ENCODE results near the gene SLC12A5. TPM values are rescaled to one million over a fixed set of nuclear protein-coding genes. Genes with fewer than 3 reads are reported as not detected.
"Not testable (repeated sequence)": the region's sequence is repeated elsewhere in the genome, so short reads cannot be mapped to it uniquely, and the experiment has no call there.

SLC12A5 gene
- total and polyA plus RNA-seq, 9 of the 15 experiments (the other 6 are each of a cell fraction or from before 2014, with no cell fraction given): 0.36 to 7.5 (median 2.1) TPM

DNA sequence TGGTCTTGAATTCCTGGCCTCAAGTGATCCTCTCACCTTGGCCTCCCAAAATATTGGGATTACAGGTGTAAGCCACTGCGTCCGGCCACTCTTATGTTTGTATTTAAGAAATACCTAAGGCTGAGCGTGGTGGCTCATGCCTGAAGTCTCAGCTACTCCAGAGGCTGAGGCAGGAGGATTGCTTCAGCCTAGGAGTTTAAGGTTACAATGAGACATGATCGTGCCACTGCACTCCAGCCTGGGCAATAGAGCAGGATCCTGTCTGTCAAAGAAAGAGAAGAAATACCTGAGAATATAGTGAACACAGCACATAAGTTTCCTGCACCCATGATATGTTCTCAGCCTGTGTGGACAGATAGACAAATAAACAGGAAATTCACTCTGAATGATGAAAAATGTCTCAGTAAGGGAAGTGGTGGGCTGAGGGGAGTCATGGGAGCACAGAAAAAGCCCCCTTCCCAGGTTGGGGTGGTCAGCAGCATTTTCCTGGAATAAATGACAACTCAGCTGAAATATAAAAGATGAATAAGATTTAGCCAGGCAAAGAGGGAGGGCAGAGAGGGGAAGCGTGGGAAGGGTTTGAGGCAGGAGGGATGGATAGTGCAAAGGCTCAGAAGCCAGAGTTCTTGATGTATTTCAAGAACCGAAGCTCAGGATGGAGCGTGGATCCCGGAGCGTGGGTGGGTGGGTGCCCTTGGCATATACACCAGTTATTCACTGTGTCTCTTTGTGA lies 34.1 kb upstream of the SLC12A5 start:
- POLR2A ChIA-PET: no interaction called here
- Histone ChIP-seq H3K9ac (ENCODE audit: insufficient read depth in 1 of 2, low read depth in 2 of 2, low read length in 2 of 2) (no peak overlapping the region), H3K4me3 (no peak overlapping the region), H3K79me2 (ENCODE audit: control insufficient read depth, insufficient read depth, low read length) (no peaks in the 10 kb centered on the region), H2AFZ (ENCODE audit: low read depth, low read length) (no peak overlapping the region), H3K36me3 (ENCODE audit: control insufficient read depth, insufficient read depth, low read length) (no peaks in the 10 kb centered on the region), H4K20me1 (replicated peaks; ENCODE audit: control insufficient read depth, insufficient read depth, low read length) (peaks cover 4% of the 10 kb centered on the region; the same call in 1 of the 2 replicates), H3K9me3 (replicated peaks; ENCODE audit: control insufficient read depth, insufficient read depth, low read depth, low read length) (no peaks in the 10 kb centered on the region), H3K4me1 (replicated peaks in 1 of 2; ENCODE audit: control insufficient read depth in 2 of 2, insufficient read depth in 2 of 2, low read length in 2 of 2) (peaks cover 0 to 8% of the 10 kb centered on the region in 2 experiments; a peak in 1 of 5 replicates), H3K9me1 (ENCODE audit: control insufficient read depth, insufficient read depth, low read length) (no peaks in the 10 kb centered on the region), H3K27me3 (ENCODE audit: control insufficient read depth in 2 of 2, insufficient read depth in 2 of 2, low read length in 2 of 2) (peaks cover 15 to 23% of the 10 kb centered on the region in 2 experiments; a peak in 4 of 5 replicates), H3K27ac (ENCODE audit: extremely low read depth, low read depth, low read length) (no peak overlapping the region), H3K4me2 (ENCODE audit: insufficient read depth, low read length) (no peak overlapping the region)
- BruUV-seq (replicated peaks): no TSS peak
- CTCF ChIA-PET (ENCODE audit: low intra/inter-chr PET ratio): interaction anchor here (0.6 kb wide), 1 partner anchor 19 kb away, joined by 4 read pairs; no protein-coding TSS in a partner anchor
- ATAC-seq: no peak
- in situ Hi-C loops (cut with MboI): no loop called here
- WGBS (ENCODE audit: insufficient coverage, low coverage, missing lambda C conversion rate): 19% methylated on average over 9 of the region's 9 CpGs
- TF ChIP-seq, protein P1, sequence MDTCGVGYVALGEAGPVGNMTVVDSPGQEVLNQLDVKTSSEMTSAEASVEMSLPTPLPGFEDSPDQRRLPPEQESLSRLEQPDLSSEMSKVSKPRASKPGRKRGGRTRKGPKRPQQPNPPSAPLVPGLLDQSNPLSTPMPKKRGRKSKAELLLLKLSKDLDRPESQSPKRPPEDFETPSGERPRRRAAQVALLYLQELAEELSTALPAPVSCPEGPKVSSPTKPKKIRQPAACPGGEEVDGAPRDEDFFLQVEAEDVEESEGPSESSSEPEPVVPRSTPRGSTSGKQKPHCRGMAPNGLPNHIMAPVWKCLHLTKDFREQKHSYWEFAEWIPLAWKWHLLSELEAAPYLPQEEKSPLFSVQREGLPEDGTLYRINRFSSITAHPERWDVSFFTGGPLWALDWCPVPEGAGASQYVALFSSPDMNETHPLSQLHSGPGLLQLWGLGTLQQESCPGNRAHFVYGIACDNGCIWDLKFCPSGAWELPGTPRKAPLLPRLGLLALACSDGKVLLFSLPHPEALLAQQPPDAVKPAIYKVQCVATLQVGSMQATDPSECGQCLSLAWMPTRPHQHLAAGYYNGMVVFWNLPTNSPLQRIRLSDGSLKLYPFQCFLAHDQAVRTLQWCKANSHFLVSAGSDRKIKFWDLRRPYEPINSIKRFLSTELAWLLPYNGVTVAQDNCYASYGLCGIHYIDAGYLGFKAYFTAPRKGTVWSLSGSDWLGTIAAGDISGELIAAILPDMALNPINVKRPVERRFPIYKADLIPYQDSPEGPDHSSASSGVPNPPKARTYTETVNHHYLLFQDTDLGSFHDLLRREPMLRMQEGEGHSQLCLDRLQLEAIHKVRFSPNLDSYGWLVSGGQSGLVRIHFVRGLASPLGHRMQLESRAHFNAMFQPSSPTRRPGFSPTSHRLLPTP (IDR thresholded peaks at IDR 0.05; ENCODE audit: borderline replicate concordance, extremely low read depth, insufficient read length): no peak
- TF ChIP-seq ZNF57 (CRISPR knock-in tag; IDR thresholded peaks at IDR 0.05) (no peak), MTA1 (IDR thresholded peaks at IDR 0.05; ENCODE audit: borderline replicate concordance) (no peak), ZNF316 (IDR thresholded peaks at IDR 0.05) (peak; percentile 37; the same call in 1 of the 2 replicates)
- DNase-seq (ENCODE audit: extremely low read depth in 1 of 4, low spot score in 3 of 4): no peak
- intact Hi-C loops (cut with micrococcal nuclease): no loop called here
- FAIRE-seq: no peak

DNA sequence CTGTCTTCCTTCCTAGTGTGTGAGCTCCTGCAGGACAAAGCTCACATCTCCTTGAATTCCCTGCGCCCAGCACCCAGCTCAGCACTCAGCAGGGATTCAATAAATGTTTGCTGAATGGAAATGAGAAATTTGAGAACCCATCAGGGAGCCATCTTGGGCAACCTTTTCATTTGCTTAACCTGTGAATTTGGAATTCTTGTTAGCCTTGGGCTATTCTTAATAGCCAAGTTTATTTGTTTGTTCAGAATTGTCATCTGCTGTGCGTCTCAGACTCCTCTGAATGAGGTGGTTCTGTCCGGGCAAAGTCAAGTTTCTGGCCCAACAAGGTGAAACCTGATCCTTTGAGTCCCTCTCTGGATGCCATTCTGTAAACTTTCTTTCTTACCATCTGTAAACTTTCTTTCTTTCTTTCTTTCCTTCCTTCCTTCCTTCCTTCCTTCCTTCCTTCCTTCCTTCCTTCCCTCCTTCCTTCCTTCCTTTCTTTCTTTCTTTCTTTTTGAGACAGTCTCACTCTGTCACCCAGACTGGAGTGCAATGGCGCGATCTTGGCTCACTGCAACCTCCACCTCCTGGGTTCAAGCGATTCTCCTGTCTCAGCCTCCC lies 33.4 kb upstream of the SLC12A5 start:
- H3K79me2 ChIP-seq (ENCODE audit: control insufficient read depth, insufficient read depth, low read length); H3K4me2 ChIP-seq (ENCODE audit: insufficient read depth, low read length); H3K9ac ChIP-seq (ENCODE audit: insufficient read depth in 1 of 2, low read depth in 2 of 2, low read length in 2 of 2); H4K20me1 ChIP-seq (replicated peaks; ENCODE audit: control insufficient read depth, insufficient read depth, low read length); H3K9me3 ChIP-seq (replicated peaks; ENCODE audit: control insufficient read depth, insufficient read depth, low read depth, low read length); H3K9me1 ChIP-seq (ENCODE audit: control insufficient read depth, insufficient read depth, low read length); H2AFZ ChIP-seq (ENCODE audit: low read depth, low read length); H3K36me3 ChIP-seq (ENCODE audit: control insufficient read depth, insufficient read depth, low read length); POLR2A ChIA-PET; H3K4me1 ChIP-seq (replicated peaks in 1 of 2; ENCODE audit: control insufficient read depth in 2 of 2, insufficient read depth in 2 of 2, low read length in 2 of 2); H3K27ac ChIP-seq (ENCODE audit: extremely low read depth, low read depth, low read length); FAIRE-seq; ATAC-seq; in situ Hi-C loops (cut with MboI); BruUV-seq (replicated peaks); intact Hi-C loops (cut with micrococcal nuclease); DNase-seq (ENCODE audit: extremely low read depth in 1 of 4, low spot score in 3 of 4); H3K4me3 ChIP-seq: not testable (repeated sequence)
- 9% methylated on average over 6 of the region's 6 CpGs for WGBS (ENCODE audit: insufficient coverage, low coverage, missing lambda C conversion rate)
- CTCF ChIA-PET (ENCODE audit: low intra/inter-chr PET ratio): interaction anchor here (0.6 kb wide), 1 partner anchor 1541 kb away, joined by 3 read pairs; no protein-coding TSS in a partner anchor
- H3K27me3 ChIP-seq (ENCODE audit: control insufficient read depth in 2 of 2, insufficient read depth in 2 of 2, low read length in 2 of 2): peaks cover 21 to 29% of the 10 kb centered on the region in 2 experiments; a peak in 4 of 5 replicates

Data from K562 (cell line).